Measurements from ENCODE around the gene THAP3. TPM values are rescaled to one million over a fixed set of nuclear protein-coding genes. Genes with fewer than 3 reads are reported as not detected.

The THAP3 gene, protein sequence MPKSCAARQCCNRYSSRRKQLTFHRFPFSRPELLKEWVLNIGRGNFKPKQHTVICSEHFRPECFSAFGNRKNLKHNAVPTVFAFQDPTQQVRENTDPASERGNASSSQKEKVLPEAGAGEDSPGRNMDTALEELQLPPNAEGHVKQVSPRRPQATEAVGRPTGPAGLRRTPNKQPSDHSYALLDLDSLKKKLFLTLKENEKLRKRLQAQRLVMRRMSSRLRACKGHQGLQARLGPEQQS
- total RNA-seq = 10 to 100 TPM; 14.8 to 21.0 TPM

DNA sequence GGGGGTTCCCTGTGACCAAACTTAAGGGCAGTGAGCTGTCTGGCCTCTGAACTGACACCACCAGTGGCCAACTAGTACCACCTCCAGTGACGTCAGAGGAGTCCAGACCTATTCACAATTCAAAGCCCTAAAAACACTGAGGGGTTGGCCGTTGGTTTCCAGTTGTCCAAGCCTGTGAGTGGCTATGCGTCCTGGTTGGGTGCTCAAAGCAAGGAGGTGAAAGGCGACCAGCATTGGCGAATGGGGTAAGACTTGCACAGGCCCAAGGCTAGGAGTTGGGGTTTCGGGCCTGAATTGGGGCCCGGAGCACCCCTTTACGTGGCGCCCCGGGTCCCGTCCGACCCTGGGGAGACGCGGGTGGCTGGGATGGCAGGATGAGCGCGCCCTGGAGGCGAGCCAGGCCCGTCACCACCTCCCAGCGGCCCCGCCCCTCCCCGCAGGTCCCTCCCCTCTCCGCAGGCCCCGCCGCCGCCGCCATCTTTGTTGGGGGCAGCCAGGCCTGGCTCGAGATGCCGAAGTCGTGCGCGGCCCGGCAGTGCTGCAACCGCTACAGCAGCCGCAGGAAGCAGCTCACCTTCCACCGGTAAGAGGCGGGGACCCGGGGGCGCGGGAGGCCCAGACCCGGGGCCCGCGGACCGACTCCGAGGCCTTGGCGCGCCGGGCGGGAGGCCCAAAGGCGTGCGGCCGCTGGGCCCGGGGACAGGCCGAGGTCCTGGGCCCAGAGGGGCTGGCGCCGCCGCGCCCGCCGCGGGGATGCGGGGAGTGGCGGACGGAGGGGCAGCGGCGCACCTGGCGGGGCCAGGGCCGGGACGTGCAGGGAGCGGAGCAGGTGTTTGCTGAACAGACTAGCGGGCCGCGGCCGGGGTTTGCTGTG is at the start of gene THAP3:
THAP3 (plus strand) TSS at position 159 of the 874 bp plus-strand sequence; CDS start at position 510, 351 bp downstream.

DNA sequence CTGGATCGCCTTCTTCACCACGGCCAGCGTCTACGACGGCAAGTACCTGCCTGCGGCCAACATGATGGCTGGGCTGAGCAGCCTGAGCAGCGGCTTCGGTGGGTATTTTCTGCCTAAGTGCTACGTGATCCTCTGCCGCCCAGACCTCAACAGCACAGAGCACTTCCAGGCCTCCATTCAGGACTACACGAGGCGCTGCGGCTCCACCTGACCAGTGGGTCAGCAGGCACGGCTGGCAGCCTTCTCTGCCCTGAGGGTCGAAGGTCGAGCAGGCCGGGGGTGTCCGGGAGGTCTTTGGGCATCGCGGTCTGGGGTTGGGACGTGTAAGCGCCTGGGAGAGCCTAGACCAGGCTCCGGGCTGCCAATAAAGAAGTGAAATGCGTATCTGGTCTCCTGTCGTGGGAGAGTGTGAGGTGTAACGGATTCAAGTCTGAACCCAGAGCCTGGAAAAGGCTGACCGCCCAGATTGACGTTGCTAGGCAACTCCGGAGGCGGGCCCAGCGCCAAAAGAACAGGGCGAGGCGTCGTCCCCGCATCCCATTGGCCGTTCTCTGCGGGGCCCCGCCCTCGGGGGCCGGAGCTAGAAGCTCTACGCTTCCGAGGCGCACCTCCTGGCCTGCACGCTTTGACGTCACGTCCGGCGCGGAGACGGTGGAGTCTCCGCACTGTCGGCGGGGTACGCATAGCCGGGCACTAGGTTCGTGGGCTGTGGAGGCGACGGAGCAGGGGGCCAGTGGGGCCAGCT is 45.1 kb upstream of the THAP3 start, which contains the start of gene ZBTB48:
ZBTB48 (plus strand) TSS at position 621 of the 745 bp plus-strand sequence. CDS start 616 bp downstream, outside the sequence.

DNA sequence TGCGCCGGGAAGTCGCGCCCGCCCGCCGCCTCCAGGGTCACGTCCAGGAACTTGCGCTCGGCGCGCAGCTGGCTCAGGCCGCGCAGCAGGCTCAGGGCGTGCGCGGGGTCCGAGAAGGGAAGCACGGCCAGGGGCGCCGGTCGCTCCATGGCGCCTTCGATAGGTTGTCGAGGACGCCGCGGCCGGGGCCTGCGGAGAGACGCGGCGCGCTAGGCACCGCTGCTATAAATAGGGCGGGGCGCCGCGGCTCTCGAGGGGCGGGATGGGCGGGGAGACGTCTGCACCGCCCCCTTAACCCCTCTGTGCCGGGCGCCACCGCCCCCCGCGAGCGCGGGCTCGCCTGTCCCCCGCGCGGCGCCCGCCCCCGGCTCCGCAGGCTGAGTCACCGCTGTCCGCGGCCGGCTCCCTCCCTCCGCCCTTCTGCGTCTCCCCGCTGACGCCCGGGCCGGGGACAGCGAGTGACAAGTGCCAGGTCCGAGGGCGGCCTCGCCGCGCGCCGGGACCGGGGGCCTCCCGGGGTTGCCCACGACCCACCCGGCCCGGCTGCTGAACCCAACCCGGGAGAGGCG is 21.9 kb upstream of the THAP3 start, which contains the start of gene KLHL21:
KLHL21 (minus strand) TSS at position 201 of the 569 bp plus-strand sequence; CDS start at position 149, 52 bp downstream.

DNA sequence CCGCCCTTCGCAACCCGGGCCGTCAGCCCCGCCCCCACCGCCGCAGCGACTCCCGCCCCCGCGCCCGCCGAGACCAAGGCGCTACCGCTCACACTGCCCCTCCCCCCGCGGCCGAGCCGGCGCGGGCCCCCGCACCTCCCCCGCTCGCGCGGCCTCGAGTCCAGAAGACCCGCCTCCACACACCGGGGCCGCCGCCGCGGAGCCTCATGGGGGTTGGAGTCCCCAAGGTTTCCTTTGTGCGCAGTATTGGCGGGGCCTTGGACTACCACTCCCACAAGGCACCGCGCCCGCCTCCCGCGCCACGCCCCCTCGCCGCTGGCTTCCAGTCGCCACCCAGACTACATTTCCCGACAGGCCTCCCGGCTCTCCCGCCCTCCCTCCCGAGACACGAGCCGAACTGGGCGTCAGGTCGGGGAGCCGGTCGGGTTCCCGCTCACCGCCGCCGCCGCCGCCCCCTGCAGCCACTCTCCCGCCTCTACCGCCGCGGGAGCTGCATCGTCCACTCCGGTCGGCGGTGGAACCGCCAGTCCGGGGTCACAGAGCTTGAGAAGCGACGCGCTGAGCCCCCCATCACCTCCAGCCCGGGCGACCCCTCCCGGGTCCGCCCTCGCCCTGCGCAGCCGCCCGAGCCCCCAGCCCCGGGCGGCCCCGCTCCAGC is 11.2 kb upstream of the THAP3 start, which contains the start of gene PHF13:
PHF13 (plus strand) TSS at position 371 of the 658 bp plus-strand sequence. CDS start 336 bp downstream, outside the sequence.

Other genes with a start within 250 kb of the THAP3 start
- 100 to 1,000 TPM; 115 to 148 TPM for gene ACOT7, start 231.1 kb upstream of the THAP3 start, total RNA-seq
- under 1 TPM in 1 of 2 donors, not detected in 1; 0.33 TPM for gene HES2, start 204.9 kb upstream of the THAP3 start, total RNA-seq
- under 1 TPM in 1 of 2 donors, not detected in 1; under 0.01 TPM for gene ESPN, start 200.1 kb upstream of the THAP3 start, total RNA-seq
- gene TNFRSF25, start 158.7 kb upstream of the THAP3 start, total RNA-seq = under 1 TPM in 1 of 2 donors, not detected in 1; under 0.01 TPM
- 1 to 10 TPM in 1 of 2 donors, under 1 TPM in 1; 0.33 to 1.4 TPM for gene PLEKHG5, start 133.2 kb upstream of the THAP3 start, total RNA-seq
- 10 to 100 TPM; 19.3 to 25.3 TPM for gene NOL9, start 70.4 kb upstream of the THAP3 start, total RNA-seq
- gene TAS1R1, start 69.6 kb upstream of the THAP3 start, total RNA-seq = not detected
- gene ZBTB48, start 44.9 kb upstream of the THAP3 start, total RNA-seq = 10 to 100 TPM; 10.3 to 14.0 TPM
- 10 to 100 TPM; 51.0 to 54.7 TPM for gene KLHL21, start 22.0 kb upstream of the THAP3 start, total RNA-seq
- gene PHF13, start 11.1 kb upstream of the THAP3 start, total RNA-seq = 1 to 10 TPM; 8.9 to 9.7 TPM
- gene DNAJC11, start 76.9 kb downstream of the THAP3 start, total RNA-seq = 10 to 100 TPM; 35.4 to 44.3 TPM
- gene CAMTA1, start 160.6 kb downstream of the THAP3 start, total RNA-seq = 10 to 100 TPM; 46.0 to 50.6 TPM

All from melanocyte of skin (primary cell).